ENCODE measurements around the gene ATF7IP. TPM values are rescaled to one million over a fixed set of nuclear protein-coding genes. Genes with fewer than 3 reads are reported as not detected.
"Not testable (repeated sequence)": the region's sequence is repeated elsewhere in the genome, so short reads cannot be mapped to it uniquely, and the experiment has no call there.

ATF7IP gene
- total RNA-seq, 1 donor from 2014 or later, result 76.9 TPM

- no peak for TF ChIP-seq CTCF (IDR thresholded peaks at IDR 0.05)
- no peaks in the 10 kb centered on the region for H3K27me3 ChIP-seq (ENCODE audit: low read depth)
- H3K4me1 ChIP-seq, result peaks cover 33% of the 10 kb centered on the region
- H3K9me3 ChIP-seq, result peaks cover 11% of the 10 kb centered on the region
- intact Hi-C loops (cut with DNase I), result no loop called here
- H3K27ac ChIP-seq, result peak overlapping the region; percentile 44
- peak overlapping the region; percentile 22 for H3K4me3 ChIP-seq
- ATAC-seq (peak in 1 of 2 donors; percentile 39), DNase-seq (no peak)
- H3K36me3 ChIP-seq, result no peaks in the 10 kb centered on the region
Measured at GRCh38 chr12:14395074-14395778, 29.7 kb downstream of the ATF7IP start.

DNA sequence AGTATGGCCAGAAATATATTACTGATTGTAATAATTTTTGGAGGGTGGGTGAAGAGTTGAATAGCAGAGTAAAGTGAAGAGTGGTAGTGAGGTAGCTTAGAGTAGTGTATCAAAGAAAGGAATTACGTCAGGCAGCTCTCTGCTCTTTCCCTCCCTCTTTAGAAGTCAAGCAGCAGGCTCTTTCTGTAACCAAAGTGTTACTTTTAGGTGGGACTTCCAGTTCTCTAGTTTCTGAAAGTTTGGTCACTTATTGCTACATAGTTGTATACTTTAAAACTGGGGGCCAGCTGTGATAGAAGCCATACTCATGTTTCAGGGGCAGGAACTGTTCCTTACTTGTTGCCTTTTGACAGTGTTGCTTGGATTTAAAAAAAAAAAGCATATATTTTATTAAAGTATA, 30.6 kb downstream of the ATF7IP start:
- ATAC-seq (peak; percentile 75 to 77), DNase-seq (no peak)
- TF ChIP-seq CTCF (IDR thresholded peaks at IDR 0.05), result no peak
- H3K27me3 ChIP-seq (ENCODE audit: low read depth), result no peaks in the 10 kb centered on the region
- H3K9me3 ChIP-seq, result peaks cover 15% of the 10 kb centered on the region
- no peaks in the 10 kb centered on the region for H3K36me3 ChIP-seq
- no peak overlapping the region for H3K4me3 ChIP-seq
- H3K27ac ChIP-seq, result peak overlapping the region; percentile 32
- H3K4me1 ChIP-seq, result peaks cover 33% of the 10 kb centered on the region
- intact Hi-C loops (cut with DNase I), result no loop called here

- Histone ChIP-seq H3K27ac (no peak overlapping the region), H3K27me3 (ENCODE audit: low read depth) (no peaks in the 10 kb centered on the region), H3K4me1 (peaks cover 31% of the 10 kb centered on the region), H3K4me3 (no peak overlapping the region), H3K9me3 (peaks cover 15% of the 10 kb centered on the region), H3K36me3 (no peaks in the 10 kb centered on the region)
- ATAC-seq (no peak), DNase-seq (no peak)
- TF ChIP-seq CTCF (IDR thresholded peaks at IDR 0.05), result no peak
- intact Hi-C loops (cut with DNase I), result no loop called here
Measured at GRCh38 chr12:14399871-14400270, 34.4 kb downstream of the ATF7IP start.

GRCh38 chr12:14400599-14400998, 35.1 kb downstream of the ATF7IP start:
- Histone ChIP-seq H3K9me3 (peaks cover 15% of the 10 kb centered on the region), H3K27me3 (ENCODE audit: low read depth) (no peaks in the 10 kb centered on the region), H3K36me3 (no peaks in the 10 kb centered on the region), H3K4me3 (no peak overlapping the region), H3K4me1 (peaks cover 24% of the 10 kb centered on the region), H3K27ac (no peak overlapping the region)
- intact Hi-C loops (cut with DNase I), result no loop called here
- no peak for ATAC-seq
- TF ChIP-seq CTCF (IDR thresholded peaks at IDR 0.05), result no peak
- no peak for DNase-seq

- H3K36me3 ChIP-seq; intact Hi-C loops (cut with DNase I); H3K4me3 ChIP-seq; DNase-seq; H3K27ac ChIP-seq; H3K27me3 ChIP-seq (ENCODE audit: low read depth); ATAC-seq: not testable (repeated sequence)
- H3K9me3 ChIP-seq, result peaks cover 15% of the 10 kb centered on the region
- peaks cover 20% of the 10 kb centered on the region for H3K4me1 ChIP-seq
Measured at GRCh38 chr12:14401267-14401666, 35.8 kb downstream of the ATF7IP start.

GRCh38 chr12:14402697-14403096, 37.2 kb downstream of the ATF7IP start:
- Histone ChIP-seq H3K36me3 (no peaks in the 10 kb centered on the region), H3K4me1 (peaks cover 18% of the 10 kb centered on the region), H3K4me3 (no peak overlapping the region), H3K9me3 (peaks cover 15% of the 10 kb centered on the region), H3K27me3 (ENCODE audit: low read depth) (no peaks in the 10 kb centered on the region), H3K27ac (no peak overlapping the region)
- no peak for TF ChIP-seq CTCF (IDR thresholded peaks at IDR 0.05)
- ATAC-seq, result no peak
- DNase-seq, result no peak
- intact Hi-C loops (cut with DNase I), result no loop called here
